Adrenal gland (tissue), 5 donors: ENCODE data around the gene IFNA17.
"Not testable (repeated sequence)": the region's sequence is repeated elsewhere in the genome, so short reads cannot be mapped to it uniquely, and the experiment has no call there.

Experiments
- CTCF ChIP-seq, 6 experiments: fragments of 450-650 bp in 4 of 6; fragments of 200-600 bp in 2 of 6; sonication (generic) in 1 of 6; IDR thresholded peaks; 1 replicate in 5 of 6; 2 replicates in 1 of 6; pipeline versions ENCODE4 v1.5.1 to v1.8.0; 2016 to 2021; ENCODE audit warnings: antibody characterized with exemption in 6 of 6, mild to moderate bottlenecking in 2 of 6, moderate library complexity in 1 of 6
- POLR2A ChIP-seq, 2 donors: fragments of 450-650 bp; IDR thresholded peaks; one replicate each; pipeline ENCODE4 v1.6.1; 2017; ENCODE audit warnings: antibody characterized with exemption in 2 of 2, mild to moderate bottlenecking in 2 of 2, moderate library complexity in 1 of 2
- donor health status: DM: no; HTN: no; CAD: no.

GRCh38 chr9:21182810-21183736 is 44.9 kb downstream of the IFNA17 start:
- peak in 2 of 6 experiments; percentile 35 to 42 for TF ChIP-seq CTCF (IDR thresholded peaks at IDR 0.05)
- TF ChIP-seq POLR2A (IDR thresholded peaks at IDR 0.05) = not testable (repeated sequence)
